ENCODE measurements around the gene THRA.

Gene THRA

DNA sequence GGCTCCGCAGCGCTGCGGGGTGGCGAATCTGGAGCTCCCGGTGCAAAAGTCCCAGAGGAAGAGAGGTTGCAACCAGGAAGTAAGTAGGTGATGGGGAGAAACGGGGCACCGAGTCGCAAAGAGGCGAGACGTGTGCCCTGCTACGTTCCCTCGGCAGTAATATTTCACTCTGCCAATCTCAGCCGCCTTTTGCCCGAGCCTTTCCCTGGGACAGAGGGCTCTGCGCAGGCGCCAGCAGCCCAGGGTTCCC, 37.6 kb downstream of the THRA start, which contains the start of gene NR1D1:
Gene NR1D1, minus strand, starts transcription at position 171 of the 250 bp plus-strand sequence. CDS start 495 bp downstream, outside the sequence.
- DNase-seq = no peak

- peak; percentile 92 to 94 for DNase-seq
These were observed 38.1 kb downstream of the THRA start for GRCh38 chr17:40100669-40101366.

DNA sequence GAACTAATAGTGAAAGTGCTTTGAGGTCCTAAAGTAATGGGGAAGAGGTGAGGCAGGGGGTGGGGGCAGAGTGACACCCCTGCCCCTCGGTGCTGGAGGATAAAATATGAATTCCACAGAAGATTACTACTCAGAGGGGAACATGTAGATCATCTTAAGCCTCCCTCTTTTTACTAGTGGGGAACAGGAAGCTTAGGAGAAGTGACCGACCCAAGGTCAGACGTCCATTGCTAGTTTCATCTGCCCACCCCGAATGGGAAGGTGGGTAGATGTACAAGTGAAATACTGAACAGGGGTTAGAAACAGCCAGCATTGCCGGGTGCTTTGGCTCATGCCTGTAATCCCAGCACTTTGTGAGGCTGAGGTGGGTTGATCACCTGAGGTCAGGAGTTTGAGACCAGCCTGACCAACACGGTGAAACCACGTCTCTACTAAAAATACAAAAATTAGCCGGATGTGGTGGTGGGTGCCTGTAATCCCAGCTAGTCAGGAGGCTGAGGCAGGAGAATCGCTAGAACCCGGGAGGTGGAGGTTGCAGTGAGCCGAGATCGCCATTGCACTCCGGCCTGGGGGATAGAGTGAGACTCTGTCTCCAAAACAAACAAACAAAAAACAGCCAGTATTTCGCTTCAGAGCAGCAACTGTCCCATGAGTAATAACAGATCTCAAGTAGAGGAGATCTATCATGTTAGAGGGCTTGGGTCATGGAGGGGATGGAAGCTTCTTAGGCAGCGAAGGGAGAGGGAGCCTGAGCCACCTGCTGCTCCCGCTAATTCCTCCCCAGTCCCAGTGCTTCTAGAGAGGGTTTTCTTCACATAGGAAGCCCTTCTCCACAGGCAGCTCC, 38.8 kb downstream of the THRA start:
- DNase-seq = no peak

DNA sequence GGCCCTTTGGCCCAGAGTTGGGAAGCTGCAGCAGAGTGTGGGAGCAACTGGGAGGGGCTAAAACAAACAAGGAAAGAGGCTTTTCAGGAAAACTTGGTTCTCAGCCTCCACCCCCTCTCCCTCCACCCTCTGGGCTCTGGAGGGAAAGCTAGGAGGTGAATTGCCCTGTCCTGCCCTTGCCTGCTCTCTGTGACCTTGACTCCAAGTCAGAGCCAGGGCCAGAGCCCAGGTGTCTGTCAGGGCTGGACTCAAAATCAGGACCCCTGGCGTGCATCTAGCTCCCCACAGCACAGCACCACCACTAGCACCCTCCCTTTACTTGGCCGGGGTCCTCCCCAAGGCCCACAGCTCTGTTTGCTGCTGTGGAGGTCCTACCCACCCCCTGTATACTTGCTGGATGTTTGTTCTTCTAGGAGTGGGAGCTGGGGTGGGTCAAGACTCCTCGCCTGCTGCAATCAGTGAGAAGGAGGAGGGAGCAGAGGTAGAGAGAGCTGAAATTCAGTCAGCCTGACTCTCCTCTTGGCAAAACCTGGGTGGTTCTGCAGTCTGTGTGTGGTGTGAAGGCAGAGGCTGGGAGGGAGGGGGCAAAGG, 40.4 kb downstream of the THRA start:
- DNase-seq = no peak

- DNase-seq = no peak
These were observed 40.9 kb downstream of the THRA start for GRCh38 chr17:40103688-40104087.

GRCh38 chr17:40104594-40105486, 42.1 kb downstream of the THRA start:
- no peak for DNase-seq

DNA sequence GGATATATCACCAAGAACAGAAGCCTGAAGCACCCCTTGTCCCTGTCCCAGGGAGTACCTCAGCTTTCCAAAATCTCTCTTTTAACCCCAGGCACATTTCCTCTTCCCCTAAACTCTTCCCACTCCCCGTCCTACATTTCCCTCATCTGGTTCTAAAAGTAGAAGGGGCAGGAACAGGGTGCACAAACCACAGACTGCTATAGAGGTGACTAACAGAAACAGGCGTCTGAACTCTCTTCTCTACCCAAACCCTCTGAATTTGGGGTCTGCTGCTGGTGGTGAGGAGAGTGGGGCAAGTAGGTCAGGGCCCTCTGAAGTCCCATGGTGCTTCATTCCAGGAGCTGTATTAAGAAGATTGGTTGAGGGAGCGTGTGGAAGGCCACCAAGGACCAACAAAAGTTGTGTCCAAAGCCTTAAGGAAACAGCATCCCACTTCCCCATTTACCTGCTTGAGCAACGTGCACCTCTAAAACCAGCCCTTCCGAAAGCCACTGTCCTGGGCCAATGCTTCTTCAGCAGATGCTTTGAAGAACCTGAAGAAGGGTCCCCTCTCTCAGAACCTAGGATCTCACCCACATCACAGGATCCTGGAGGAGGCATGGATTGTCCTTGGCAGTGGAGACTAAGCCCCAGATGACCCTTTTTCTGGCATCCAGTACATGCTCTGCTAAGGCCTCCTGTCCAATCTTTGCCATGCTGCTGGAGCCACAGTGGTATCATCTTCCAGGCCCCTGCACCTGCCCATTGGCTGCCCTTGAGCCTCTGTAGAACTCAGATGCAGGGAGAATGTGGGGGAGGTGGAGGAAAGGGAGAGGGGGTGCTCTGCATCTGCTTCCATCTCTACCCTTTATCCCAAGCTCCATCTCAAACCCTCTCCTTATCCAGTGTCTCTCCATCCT, 43.3 kb downstream of the THRA start:
- DNase-seq = no peak

DNA sequence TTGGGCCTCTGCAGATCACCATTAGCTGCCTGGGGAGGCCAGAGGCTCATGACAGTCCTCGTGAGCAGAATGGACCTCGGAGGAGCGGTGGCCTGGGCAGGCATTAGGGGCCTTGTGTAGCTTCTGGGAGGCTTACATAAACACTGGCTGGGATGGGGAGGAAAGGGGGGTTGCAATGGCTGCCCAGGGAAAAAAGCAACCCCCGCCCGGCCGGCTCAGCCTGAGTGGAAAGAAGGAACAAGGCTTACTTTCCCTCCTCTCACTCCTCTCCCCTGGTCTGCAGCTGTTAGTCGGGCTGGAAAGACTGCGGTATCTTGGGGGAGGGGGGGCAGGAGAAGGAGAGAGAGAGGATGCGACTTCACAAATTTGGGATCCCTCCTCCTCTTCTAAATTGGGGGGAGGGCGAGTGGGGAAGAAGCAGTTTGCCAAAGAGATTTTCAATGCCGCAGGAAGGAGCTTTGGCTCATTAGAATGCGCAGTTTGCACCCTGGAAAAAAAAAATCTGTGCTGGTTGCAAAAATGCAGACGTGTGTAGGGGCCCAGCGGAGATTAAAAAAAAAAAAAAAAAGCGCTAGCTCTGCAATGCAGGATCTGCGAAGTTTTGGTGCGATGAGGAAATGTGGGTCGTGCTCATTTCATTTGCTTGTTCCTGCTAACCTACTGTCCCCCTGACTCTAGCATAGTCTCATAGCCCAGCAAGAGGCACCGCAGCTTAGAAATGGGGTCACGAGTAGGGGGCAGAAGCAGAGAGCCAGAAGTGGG, 44.2 kb downstream of the THRA start:
- DNase-seq = no peak

- DNase-seq = no peak
These were observed 44.9 kb downstream of the THRA start for GRCh38 chr17:40107522-40108174.

- no peak for DNase-seq
These were observed 46.4 kb downstream of the THRA start for GRCh38 chr17:40108970-40109824.

DNA sequence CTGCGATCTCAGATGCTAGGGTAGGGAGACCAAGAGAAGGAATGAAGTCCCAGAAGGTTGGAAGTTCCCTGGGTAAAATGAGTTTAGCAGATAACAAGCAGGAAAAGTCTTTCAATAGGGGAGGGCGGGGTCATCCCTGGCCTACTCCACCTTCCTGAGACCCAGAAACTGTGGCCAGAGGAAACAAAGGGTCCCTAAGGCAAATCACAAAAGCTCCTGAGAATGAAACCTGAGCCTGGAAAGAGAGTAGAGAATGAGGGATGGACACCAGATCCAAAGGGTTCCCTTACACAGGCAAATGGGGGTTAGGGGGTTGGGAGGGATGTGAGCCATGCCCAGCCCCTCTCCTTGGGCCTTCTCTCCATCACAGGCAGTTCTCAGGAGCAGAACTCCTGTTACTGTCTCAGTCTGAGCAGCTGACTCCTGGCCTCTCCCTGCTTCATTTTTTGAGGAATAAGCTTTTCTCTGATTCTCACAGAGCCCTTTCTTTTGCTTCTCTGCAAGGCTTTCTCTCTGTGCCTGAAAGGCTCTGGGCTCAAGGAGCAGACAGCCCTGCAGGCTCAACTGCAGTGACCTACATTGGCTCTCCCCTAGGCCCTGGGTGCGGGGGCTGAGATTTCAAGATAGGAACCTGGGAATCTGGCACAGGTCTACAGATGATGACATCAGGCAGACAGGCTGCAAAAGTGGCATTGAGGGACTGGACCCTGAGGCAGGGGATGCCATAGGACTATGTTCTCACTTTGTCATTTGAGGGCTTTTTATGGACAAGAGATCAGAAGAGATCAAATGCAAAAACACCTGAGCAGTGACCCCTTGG, 47.5 kb downstream of the THRA start:
- no peak for DNase-seq

DNA sequence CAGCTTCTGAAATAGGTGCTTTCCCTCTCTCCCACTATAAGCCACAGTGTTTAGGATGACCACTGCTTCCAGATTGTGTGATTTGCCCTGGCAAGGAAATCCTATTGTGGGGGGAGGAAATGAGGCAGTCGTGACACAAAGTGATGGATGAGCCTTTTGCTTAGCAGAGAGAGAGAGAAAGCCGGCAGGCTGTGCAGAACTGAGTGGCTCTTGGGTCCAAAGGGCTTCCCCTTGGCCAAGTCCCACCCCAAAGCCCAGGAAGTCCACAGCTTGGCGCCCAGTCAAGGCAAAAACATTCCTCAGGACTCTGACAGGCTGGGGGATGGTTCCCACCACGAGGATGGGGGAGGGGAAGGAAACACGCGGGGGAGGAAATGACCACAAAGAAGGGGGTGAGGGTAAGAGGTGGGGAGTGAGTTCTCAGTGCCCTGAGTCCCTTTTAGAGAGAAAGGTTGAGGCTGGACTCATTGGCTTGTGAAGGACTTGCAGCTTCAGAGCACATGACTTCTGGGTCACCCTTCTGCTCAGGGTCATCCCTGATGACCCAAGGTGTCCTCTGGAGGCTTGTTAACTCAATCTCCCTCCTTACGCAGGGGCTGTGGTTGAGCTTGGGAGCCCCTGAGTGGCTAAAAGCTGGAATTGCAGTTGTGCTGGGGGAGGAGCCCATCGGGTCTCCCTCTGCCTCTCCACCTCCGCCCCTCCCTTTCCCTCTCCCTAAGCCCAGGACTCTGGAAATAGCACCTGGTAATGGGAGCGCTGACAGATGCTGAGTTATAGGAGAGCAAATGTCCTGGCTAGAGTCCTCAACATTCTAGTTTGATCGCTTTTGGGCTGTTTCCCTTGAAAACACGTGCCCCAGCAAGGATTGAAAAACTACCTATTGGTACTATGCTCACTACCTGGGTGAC, 48.7 kb downstream of the THRA start:
- DNase-seq = peak; percentile 65 to 77

DNA sequence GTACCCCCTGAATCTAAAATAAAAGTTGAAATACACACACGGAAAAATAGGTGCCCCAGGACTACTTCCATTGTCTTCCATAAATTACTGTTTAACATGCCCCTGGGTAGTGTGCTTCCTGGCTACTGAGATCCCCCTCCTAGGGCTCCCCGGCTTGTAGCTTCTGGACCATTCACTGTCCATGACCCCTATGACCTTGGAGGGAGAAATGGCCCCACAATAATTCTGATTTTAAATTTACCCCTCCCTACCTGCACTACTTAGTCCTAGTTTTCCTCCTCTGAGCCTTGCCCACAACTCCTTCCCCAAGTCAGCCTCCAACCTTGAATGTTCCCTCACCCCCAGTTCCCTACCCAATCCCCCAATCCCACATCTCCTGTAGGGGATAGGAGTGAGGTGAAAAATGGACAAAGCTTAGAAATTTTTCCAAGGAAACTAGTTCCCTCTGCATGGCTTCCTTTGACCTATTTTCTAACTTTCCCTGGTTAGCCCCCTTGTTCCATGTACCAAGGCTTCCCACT, 49.5 kb downstream of the THRA start:
- no peak for DNase-seq

DNA sequence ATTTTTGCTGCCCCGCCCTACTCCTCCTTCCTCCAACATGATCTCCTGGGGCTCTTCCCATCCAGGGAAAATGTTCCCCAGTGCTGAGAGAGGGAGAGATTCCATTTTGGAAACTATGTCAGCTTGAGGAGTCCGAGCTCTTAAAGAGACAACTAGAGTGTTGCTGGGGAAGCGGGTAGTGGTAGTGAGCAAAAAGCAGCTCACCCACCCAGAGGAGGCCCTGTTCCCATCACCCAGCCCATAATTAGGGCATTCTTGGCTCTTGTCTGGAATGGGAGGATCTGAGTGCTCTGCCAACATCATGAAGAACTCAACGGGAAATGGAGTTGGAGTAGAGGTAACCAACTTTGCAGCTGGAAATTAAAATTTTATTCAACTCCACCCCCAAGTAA, 49.9 kb downstream of the THRA start:
- no peak for DNase-seq

GRCh38 chr17:40113110-40113906, 50.5 kb downstream of the THRA start:
- DNase-seq = peak; percentile 89 to 92

- DNase-seq = no peak
These were observed 51.1 kb downstream of the THRA start for GRCh38 chr17:40113907-40114245.

GRCh38 chr17:40115101-40115436, 52.3 kb downstream of the THRA start:
- DNase-seq = no peak

Measured in NCI-H1930 (cell line).